Liver (tissue), 2 donors: Measurements from ENCODE around the gene BUB3.

Source experiments
- TF ChIP-seq, protein P1 (sequence below): fragments of 150-350 bp; IDR thresholded peaks from 2 replicates; pipeline ENCODE4 v1.5.1; 2017; ENCODE audit warnings: improper control_type of control experiment, low read depth, low read length; ENCODE audit not compliant: missing input control
- TF ChIP-seq, protein P2 (sequence below): IDR thresholded peaks from 2 replicates; pipeline ENCODE4 v1.6.1; 2016; ENCODE audit warnings: antibody characterized with exemption
- donor health status: healthy.

DNA sequence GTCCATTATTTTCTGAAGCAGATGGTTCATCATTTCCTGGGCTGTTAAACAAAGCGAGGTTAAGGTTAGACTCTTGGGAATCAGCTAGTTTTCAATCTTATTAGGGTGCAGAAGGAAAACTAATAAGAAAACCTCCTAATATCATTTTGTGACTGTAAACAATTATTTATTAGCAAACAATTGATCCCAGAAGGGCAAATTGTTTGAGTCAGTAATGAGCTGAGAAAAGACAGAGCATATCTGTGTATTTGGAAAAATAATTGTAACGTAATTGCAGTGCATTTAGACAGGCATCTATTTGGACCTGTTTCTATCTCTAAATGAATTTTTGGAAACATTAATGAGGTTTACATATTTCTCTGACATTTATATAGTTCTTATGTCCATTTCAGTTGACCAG lies 10.1 kb downstream of the BUB3 start:
- TF ChIP-seq, protein P1, sequence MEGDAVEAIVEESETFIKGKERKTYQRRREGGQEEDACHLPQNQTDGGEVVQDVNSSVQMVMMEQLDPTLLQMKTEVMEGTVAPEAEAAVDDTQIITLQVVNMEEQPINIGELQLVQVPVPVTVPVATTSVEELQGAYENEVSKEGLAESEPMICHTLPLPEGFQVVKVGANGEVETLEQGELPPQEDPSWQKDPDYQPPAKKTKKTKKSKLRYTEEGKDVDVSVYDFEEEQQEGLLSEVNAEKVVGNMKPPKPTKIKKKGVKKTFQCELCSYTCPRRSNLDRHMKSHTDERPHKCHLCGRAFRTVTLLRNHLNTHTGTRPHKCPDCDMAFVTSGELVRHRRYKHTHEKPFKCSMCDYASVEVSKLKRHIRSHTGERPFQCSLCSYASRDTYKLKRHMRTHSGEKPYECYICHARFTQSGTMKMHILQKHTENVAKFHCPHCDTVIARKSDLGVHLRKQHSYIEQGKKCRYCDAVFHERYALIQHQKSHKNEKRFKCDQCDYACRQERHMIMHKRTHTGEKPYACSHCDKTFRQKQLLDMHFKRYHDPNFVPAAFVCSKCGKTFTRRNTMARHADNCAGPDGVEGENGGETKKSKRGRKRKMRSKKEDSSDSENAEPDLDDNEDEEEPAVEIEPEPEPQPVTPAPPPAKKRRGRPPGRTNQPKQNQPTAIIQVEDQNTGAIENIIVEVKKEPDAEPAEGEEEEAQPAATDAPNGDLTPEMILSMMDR = no peak
- TF ChIP-seq, protein P2, sequence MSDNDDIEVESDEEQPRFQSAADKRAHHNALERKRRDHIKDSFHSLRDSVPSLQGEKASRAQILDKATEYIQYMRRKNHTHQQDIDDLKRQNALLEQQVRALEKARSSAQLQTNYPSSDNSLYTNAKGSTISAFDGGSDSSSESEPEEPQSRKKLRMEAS = no peak
